HepG2 (cell line): ENCODE results near the gene BCL6. TPM values are rescaled to one million over a fixed set of nuclear protein-coding genes. Genes with fewer than 3 reads are reported as not detected.

Source experiments
- ETV5 ChIP-seq: IDR thresholded peaks from 2 replicates; pipeline ENCODE4 v1.6.1; 2018; ENCODE audit warnings: missing biosample characterization, missing genetic modification reagents, inconsistent platforms, borderline replicate concordance
- FOXO1 ChIP-seq: sonication (generic); formaldehyde crosslinking; IDR thresholded peaks from 2 replicates; pipeline ENCODE4 v1.4.0; 2020; ENCODE audit warnings: missing genetic modification reagents
- KDM2A ChIP-seq: sonication (generic); formaldehyde crosslinking; IDR thresholded peaks from 2 replicates; pipeline ENCODE4 v1.4.0; 2020; ENCODE audit warnings: low read depth, missing genetic modification reagents, borderline replicate concordance
- NFKB2 ChIP-seq: sonication (generic); formaldehyde crosslinking; IDR thresholded peaks from 2 replicates; pipeline ENCODE4 v1.4.0; 2020; ENCODE audit warnings: missing genetic modification reagents, borderline replicate concordance
- SIX1 ChIP-seq: sonication (generic); formaldehyde crosslinking; IDR thresholded peaks from 2 replicates; pipeline ENCODE4 v1.4.0; 2020; ENCODE audit warnings: missing genetic modification reagents, borderline replicate concordance
- SMAD3 ChIP-seq: sonication (generic); formaldehyde crosslinking; IDR thresholded peaks from 2 replicates; pipeline ENCODE4 v1.4.0; 2020; ENCODE audit warnings: missing genetic modification reagents
- SNAPC2 ChIP-seq: sonication (generic); formaldehyde crosslinking; IDR thresholded peaks from 2 replicates; pipeline ENCODE4 v1.8.1; 2022; ENCODE audit warnings: mild to moderate bottlenecking, missing genetic modification reagents
- SOX5 ChIP-seq: IDR thresholded peaks from 2 replicates; pipeline ENCODE4 v1.6.1; 2016; ENCODE audit warnings: borderline replicate concordance
- ZFP90 ChIP-seq: sonication (generic); formaldehyde crosslinking; IDR thresholded peaks from 2 replicates; pipeline ENCODE4 v1.8.0; 2022; ENCODE audit warnings: missing genetic modification reagents, mild to moderate bottlenecking, inconsistent platforms, borderline replicate concordance
- ZNF329 ChIP-seq: sonication (generic); formaldehyde crosslinking; IDR thresholded peaks from 2 replicates; pipeline ENCODE4 v1.9.0; 2021; ENCODE audit warnings: low read depth, mild to moderate bottlenecking, missing genetic modification reagents
- ZNF367 ChIP-seq: sonication (generic); formaldehyde crosslinking; IDR thresholded peaks from 2 replicates; pipeline ENCODE4 v1.4.0; 2020; ENCODE audit warnings: missing genetic modification reagents, borderline replicate concordance
- ZNF652 ChIP-seq: IDR thresholded peaks from 2 replicates; pipeline ENCODE4 v1.6.1; 2016; ENCODE audit warnings: low read depth, borderline replicate concordance
- polyA plus RNA-seq, 8 experiments: library from polyadenylated mRNA; depleted of rRNA in 3 of 8; stranded (reverse) in 7 of 8; unstranded in 1 of 8; fragments of >200 nt; fragmentation: Illumina TruSeq in 4 of 8; extraction: Trizol in 4 of 8; gene quantifications; 2 replicates each; pipeline versions ENCODE4 v1.2.1 to v1.2.3, GENCODE V29; 2011 to 2016; ENCODE audit warnings: low read depth in 4 of 8, missing spikeins in 1 of 8, mixed read lengths in 1 of 8; ENCODE audit not compliant: insufficient read depth in 1 of 8
- total RNA-seq, 5 experiments: library from RNA; depleted of rRNA; stranded (reverse); fragments of >200 nt; fragmentation: Illumina TruSeq; extraction: Trizol; gene quantifications; 2 replicates each; pipeline ENCODE4 v1.2.3, GENCODE V29; 2016; ENCODE audit warnings: low read depth in 1 of 5
- TF ChIP-seq, protein P1 (sequence below): sonication (generic); formaldehyde crosslinking; IDR thresholded peaks from 2 replicates; pipeline ENCODE4 v1.5.0; 2020; ENCODE audit warnings: missing genetic modification reagents, mild to moderate bottlenecking, borderline replicate concordance
- TF ChIP-seq, protein P2 (sequence below): sonication (generic); formaldehyde crosslinking; IDR thresholded peaks from 2 replicates; pipeline ENCODE4; 2020; ENCODE audit warnings: missing genetic modification reagents, mild to moderate bottlenecking, borderline replicate concordance
- TF ChIP-seq, protein P3 (sequence below): IDR thresholded peaks from 2 replicates; pipeline ENCODE4 v1.6.1; 2016
- TF ChIP-seq, protein P4 (sequence below): IDR thresholded peaks from 2 replicates; pipeline ENCODE4 v1.6.1; 2016; ENCODE audit warnings: missing compliant biosample characterization, missing genetic modification reagents, borderline replicate concordance
- TF ChIP-seq, protein P5 (sequence below): sonication (generic); formaldehyde crosslinking; conservative IDR thresholded peaks from 2 replicates; pipeline ENCODE4 v1.4.0; 2020; ENCODE audit warnings: mild to moderate bottlenecking, missing genetic modification reagents, moderate library complexity

BCL6 gene
- total and polyA plus RNA-seq, 2 of the 13 experiments (the other 11 are each of a cell fraction or from before 2014, with no cell fraction given), result 21.2 to 53.7 TPM

DNA sequence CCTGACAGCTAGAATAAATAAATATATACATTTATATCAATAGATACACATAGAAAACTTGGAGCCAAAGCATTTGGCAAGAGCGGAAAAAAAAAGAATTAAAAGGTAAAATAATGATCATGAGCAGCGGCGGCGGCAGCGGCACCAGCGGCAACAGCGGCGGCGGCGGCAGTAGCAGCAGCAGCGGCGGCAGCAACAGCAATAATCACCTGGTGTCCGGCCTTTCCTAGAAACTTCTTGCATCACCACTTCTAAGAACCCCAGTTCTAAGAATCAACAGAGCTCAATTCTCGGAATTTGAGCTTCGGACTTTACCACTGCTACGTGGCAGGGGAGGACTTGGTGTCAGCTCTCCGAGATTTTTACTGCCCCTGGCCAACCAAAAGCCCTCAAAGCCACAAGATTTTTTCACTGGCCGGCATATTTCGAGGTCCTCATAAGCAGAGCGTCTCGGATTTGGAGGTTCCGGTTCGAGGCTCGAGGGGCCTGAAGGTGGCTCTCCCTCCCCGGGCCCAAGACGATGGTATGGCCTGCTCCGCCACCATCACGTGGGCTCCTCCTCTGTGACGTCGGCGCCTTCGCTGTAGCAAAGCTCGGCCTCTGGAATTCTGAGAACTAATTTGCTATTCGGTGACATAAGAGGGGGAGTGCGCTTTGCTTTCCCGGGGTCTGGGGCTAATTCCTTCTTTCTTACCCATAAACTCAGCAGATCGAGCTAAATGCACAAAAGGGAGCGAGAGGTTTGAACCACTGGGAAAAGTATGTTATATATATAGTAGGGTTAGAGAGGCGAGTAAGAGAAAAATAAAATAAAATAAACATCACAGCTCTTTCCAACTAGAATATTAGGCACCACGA lies at the start of gene BCL6 (continued):
- TF ChIP-seq SNAPC2 (CRISPR knock-in tag), result 0 out of 2 replicates have a peak, but pooled peaks have one; percentile 31
- peak; percentile 69; the same call in 1 of the 2 replicates for TF ChIP-seq KDM2A (CRISPR knock-in tag)
- TF ChIP-seq, protein P1, sequence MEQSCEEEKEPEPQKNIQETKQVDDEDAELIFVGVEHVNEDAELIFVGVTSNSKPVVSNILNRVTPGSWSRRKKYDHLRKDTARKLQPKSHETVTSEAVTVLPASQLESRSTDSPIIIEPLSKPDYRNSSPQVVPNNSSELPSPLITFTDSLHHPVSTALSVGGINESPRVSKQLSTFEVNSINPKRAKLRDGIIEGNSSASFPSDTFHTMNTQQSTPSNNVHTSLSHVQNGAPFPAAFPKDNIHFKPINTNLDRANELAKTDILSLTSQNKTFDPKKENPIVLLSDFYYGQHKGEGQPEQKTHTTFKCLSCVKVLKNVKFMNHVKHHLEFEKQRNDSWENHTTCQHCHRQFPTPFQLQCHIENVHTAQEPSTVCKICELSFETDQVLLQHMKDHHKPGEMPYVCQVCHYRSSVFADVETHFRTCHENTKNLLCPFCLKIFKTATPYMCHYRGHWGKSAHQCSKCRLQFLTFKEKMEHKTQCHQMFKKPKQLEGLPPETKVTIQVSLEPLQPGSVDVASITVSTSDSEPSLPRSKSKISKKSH (CRISPR knock-in tag), result no peak
- TF ChIP-seq, protein P2, sequence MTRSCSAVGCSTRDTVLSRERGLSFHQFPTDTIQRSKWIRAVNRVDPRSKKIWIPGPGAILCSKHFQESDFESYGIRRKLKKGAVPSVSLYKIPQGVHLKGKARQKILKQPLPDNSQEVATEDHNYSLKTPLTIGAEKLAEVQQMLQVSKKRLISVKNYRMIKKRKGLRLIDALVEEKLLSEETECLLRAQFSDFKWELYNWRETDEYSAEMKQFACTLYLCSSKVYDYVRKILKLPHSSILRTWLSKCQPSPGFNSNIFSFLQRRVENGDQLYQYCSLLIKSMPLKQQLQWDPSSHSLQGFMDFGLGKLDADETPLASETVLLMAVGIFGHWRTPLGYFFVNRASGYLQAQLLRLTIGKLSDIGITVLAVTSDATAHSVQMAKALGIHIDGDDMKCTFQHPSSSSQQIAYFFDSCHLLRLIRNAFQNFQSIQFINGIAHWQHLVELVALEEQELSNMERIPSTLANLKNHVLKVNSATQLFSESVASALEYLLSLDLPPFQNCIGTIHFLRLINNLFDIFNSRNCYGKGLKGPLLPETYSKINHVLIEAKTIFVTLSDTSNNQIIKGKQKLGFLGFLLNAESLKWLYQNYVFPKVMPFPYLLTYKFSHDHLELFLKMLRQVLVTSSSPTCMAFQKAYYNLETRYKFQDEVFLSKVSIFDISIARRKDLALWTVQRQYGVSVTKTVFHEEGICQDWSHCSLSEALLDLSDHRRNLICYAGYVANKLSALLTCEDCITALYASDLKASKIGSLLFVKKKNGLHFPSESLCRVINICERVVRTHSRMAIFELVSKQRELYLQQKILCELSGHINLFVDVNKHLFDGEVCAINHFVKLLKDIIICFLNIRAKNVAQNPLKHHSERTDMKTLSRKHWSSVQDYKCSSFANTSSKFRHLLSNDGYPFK (CRISPR knock-in tag), result 0 out of 2 replicates have a peak, but pooled peaks have one; percentile 32
- 0 out of 2 replicates have a peak, but pooled peaks have one; percentile 77 for TF ChIP-seq ZNF367 (CRISPR knock-in tag)
- TF ChIP-seq ZNF329 (CRISPR knock-in tag), result peak; percentile 52; the same call in 1 of the 2 replicates
- TF ChIP-seq ZNF652, result peak; percentile 46
- TF ChIP-seq, protein P3, sequence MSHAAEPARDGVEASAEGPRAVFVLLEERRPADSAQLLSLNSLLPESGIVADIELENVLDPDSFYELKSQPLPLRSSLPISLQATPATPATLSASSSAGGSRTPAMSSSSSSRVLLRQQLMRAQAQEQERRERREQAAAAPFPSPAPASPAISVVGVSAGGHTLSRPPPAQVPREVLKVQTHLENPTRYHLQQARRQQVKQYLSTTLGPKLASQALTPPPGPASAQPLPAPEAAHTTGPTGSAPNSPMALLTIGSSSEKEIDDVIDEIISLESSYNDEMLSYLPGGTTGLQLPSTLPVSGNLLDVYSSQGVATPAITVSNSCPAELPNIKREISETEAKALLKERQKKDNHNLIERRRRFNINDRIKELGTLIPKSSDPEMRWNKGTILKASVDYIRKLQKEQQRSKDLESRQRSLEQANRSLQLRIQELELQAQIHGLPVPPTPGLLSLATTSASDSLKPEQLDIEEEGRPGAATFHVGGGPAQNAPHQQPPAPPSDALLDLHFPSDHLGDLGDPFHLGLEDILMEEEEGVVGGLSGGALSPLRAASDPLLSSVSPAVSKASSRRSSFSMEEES (CRISPR knock-in tag), result peak; percentile 88
- TF ChIP-seq ZFP90 (CRISPR knock-in tag), result no peak
- TF ChIP-seq, protein P4, sequence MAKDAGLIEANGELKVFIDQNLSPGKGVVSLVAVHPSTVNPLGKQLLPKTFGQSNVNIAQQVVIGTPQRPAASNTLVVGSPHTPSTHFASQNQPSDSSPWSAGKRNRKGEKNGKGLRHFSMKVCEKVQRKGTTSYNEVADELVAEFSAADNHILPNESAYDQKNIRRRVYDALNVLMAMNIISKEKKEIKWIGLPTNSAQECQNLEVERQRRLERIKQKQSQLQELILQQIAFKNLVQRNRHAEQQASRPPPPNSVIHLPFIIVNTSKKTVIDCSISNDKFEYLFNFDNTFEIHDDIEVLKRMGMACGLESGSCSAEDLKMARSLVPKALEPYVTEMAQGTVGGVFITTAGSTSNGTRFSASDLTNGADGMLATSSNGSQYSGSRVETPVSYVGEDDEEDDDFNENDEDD (CRISPR knock-in tag), result no peak
- peak; percentile 80 for TF ChIP-seq FOXO1 (CRISPR knock-in tag)
- TF ChIP-seq SMAD3, result 0 out of 2 replicates have a peak, but pooled peaks have one; percentile 53
- peak; percentile 20; the same call in 1 of the 2 replicates for TF ChIP-seq SOX5 (CRISPR knock-in tag)
- TF ChIP-seq SIX1 (CRISPR knock-in tag), result no peak
- TF ChIP-seq, protein P5, sequence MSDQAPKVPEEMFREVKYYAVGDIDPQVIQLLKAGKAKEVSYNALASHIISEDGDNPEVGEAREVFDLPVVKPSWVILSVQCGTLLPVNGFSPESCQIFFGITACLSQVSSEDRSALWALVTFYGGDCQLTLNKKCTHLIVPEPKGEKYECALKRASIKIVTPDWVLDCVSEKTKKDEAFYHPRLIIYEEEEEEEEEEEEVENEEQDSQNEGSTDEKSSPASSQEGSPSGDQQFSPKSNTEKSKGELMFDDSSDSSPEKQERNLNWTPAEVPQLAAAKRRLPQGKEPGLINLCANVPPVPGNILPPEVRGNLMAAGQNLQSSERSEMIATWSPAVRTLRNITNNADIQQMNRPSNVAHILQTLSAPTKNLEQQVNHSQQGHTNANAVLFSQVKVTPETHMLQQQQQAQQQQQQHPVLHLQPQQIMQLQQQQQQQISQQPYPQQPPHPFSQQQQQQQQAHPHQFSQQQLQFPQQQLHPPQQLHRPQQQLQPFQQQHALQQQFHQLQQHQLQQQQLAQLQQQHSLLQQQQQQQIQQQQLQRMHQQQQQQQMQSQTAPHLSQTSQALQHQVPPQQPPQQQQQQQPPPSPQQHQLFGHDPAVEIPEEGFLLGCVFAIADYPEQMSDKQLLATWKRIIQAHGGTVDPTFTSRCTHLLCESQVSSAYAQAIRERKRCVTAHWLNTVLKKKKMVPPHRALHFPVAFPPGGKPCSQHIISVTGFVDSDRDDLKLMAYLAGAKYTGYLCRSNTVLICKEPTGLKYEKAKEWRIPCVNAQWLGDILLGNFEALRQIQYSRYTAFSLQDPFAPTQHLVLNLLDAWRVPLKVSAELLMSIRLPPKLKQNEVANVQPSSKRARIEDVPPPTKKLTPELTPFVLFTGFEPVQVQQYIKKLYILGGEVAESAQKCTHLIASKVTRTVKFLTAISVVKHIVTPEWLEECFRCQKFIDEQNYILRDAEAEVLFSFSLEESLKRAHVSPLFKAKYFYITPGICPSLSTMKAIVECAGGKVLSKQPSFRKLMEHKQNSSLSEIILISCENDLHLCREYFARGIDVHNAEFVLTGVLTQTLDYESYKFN (CRISPR knock-in tag), result peak; percentile 71
- TF ChIP-seq NFKB2, result peak; percentile 85
- 0 out of 2 replicates have a peak, but pooled peaks have one; percentile 37 for TF ChIP-seq ETV5 (CRISPR knock-in tag)
